Breast epithelium (tissue), 4 donors: Measurements from ENCODE around the gene CHN1. TPM values are rescaled to one million over a fixed set of nuclear protein-coding genes. Genes with fewer than 3 reads are reported as not detected.

Experiments used
- DNase-seq, 2 donors: peaks; one replicate each; pipeline ENCODE4 v3.0.0-alpha.2; 2019; ENCODE audit warnings: low spot score in 2 of 2
- H3K27ac ChIP-seq, 2 donors: fragments of 200-600 bp; sonication (generic) in 1 of 2; one replicate each; pipeline ENCODE4 v1.5.1; 2016 to 2019; ENCODE audit warnings: mild to moderate bottlenecking in 1 of 2
- H3K27me3 ChIP-seq, 2 donors: fragments of 200-600 bp; sonication (generic) in 1 of 2; one replicate each; pipeline versions ENCODE4 v1.5.1 to v1.6.0; 2017 to 2019; ENCODE audit warnings: control low read depth in 1 of 2, mild to moderate bottlenecking in 1 of 2
- H3K36me3 ChIP-seq: fragments of 200-600 bp; one replicate; pipeline ENCODE4 v1.5.1; 2019
- H3K4me1 ChIP-seq, 2 donors: fragments of 200-600 bp; sonication (generic); one replicate each; pipeline ENCODE4 v1.5.1; 2016 to 2019; ENCODE audit warnings: control low read depth in 1 of 2
- H3K4me3 ChIP-seq, 3 donors: fragments of 200-600 bp; sonication (generic); 1 replicate in 2 of 3; 2 replicates in 1 of 3; pipeline ENCODE4 v1.5.1; 2016 to 2019; ENCODE audit warnings: mild to moderate bottlenecking in 3 of 3, moderate library complexity in 2 of 3
- H3K9me3 ChIP-seq, 2 donors: fragments of 200-600 bp; sonication (generic) in 1 of 2; one replicate each; pipeline ENCODE4 v1.5.1; 2016 to 2019; ENCODE audit warnings: control low read depth in 1 of 2
- POLR2A ChIP-seq: fragments of 450-650 bp; IDR thresholded peaks from one replicate; pipeline ENCODE4 v1.6.1; 2016; ENCODE audit warnings: antibody characterized with exemption, mild to moderate bottlenecking, moderate library complexity
- POLR2AphosphoS5 ChIP-seq, 3 donors: sonication (generic); formaldehyde crosslinking; IDR thresholded peaks; one replicate each; pipeline ENCODE4 v1.6.1; 2017; ENCODE audit warnings: antibody characterized with exemption in 3 of 3
- intact Hi-C: fragments of 100-400 bp; cut with DNase I; formaldehyde crosslinking; loops from one replicate; pipeline ENCODE4 v1.15.1; 2023; ENCODE audit warnings: low total_unique reads
- total RNA-seq, 3 donors: library from RNA; depleted of rRNA; stranded (reverse); fragments of >200 nt; gene quantifications; one replicate each; pipeline ENCODE4 v1.1.0, GENCODE V29; 2016
- TF ChIP-seq, protein P1 (sequence below), 3 donors: fragments of 450-650 bp; IDR thresholded peaks; one replicate each; pipeline ENCODE4 v1.5.1; 2016 to 2017; ENCODE audit warnings: antibody characterized with exemption in 3 of 3, mild to moderate bottlenecking in 3 of 3, moderate library complexity in 3 of 3

The CHN1 gene
- total RNA-seq, 3 donors from 2014 or later: 9.8 to 14.7 (median 13.4) TPM

- H3K27ac ChIP-seq: no peak overlapping the region
- no peaks in the 10 kb centered on the region for H3K4me1 ChIP-seq
- no peak for TF ChIP-seq POLR2A
- no peak for TF ChIP-seq POLR2AphosphoS5 (IDR thresholded peaks at IDR 0.05)
- TF ChIP-seq, protein P1, sequence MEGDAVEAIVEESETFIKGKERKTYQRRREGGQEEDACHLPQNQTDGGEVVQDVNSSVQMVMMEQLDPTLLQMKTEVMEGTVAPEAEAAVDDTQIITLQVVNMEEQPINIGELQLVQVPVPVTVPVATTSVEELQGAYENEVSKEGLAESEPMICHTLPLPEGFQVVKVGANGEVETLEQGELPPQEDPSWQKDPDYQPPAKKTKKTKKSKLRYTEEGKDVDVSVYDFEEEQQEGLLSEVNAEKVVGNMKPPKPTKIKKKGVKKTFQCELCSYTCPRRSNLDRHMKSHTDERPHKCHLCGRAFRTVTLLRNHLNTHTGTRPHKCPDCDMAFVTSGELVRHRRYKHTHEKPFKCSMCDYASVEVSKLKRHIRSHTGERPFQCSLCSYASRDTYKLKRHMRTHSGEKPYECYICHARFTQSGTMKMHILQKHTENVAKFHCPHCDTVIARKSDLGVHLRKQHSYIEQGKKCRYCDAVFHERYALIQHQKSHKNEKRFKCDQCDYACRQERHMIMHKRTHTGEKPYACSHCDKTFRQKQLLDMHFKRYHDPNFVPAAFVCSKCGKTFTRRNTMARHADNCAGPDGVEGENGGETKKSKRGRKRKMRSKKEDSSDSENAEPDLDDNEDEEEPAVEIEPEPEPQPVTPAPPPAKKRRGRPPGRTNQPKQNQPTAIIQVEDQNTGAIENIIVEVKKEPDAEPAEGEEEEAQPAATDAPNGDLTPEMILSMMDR (IDR thresholded peaks at IDR 0.05): no peak
- no peak overlapping the region for H3K4me3 ChIP-seq
- intact Hi-C loops: no loop called here
- H3K27me3 ChIP-seq: no peaks in the 10 kb centered on the region
- H3K9me3 ChIP-seq: no peaks in the 10 kb centered on the region
- DNase-seq: no peak
- no peaks in the 10 kb centered on the region for H3K36me3 ChIP-seq
Observed at GRCh38 chr2:174929786-174930185, 75.4 kb downstream of the CHN1 start.

DNA sequence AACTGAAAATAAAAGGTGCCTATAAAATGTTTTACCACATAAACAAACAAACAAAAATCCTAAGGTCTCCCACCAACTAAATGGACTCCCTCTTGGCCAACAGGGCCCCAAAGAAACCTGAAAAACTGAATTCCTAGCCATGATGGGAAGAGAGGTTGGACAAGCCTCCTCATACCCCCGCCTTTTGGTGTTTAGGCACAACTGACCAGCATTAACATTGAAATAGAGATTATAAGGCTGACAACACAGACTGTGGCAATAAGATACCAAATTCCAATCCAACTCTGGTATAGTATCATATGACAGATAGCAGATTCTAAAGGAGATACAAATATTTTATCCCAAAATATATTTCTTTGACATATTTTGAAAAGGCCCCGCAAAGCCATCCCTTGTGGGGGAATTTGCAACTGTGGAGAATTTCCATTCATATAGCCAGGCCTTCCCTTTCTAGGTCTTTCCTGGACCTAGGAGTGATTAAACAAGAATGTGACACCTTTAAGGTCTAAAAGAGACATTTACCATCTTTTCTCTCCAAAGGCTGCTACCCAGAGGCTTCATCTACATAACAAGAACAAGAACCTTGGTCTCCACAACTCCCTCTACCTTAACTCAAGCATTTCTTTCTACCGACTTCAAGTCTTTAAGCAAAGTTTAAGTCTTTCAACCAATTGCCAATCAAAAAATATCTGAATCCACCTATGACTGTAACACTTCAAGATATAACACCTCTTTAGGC is 80.0 kb downstream of the CHN1 start:
- H3K36me3 ChIP-seq: no peaks in the 10 kb centered on the region
- intact Hi-C loops: no loop called here
- H3K4me1 ChIP-seq: no peaks in the 10 kb centered on the region
- H3K9me3 ChIP-seq: no peaks in the 10 kb centered on the region
- H3K4me3 ChIP-seq: no peak overlapping the region
- no peak overlapping the region for H3K27ac ChIP-seq
- H3K27me3 ChIP-seq: no peaks in the 10 kb centered on the region
- DNase-seq: no peak
- TF ChIP-seq POLR2AphosphoS5 (IDR thresholded peaks at IDR 0.05) (no peak), POLR2A (no peak)
- TF ChIP-seq, protein P1 (IDR thresholded peaks at IDR 0.05): no peak

GRCh38 chr2:174924061-174924693 is 81.0 kb downstream of the CHN1 start:
- intact Hi-C loops: no loop called here
- H3K36me3 ChIP-seq: no peaks in the 10 kb centered on the region
- H3K9me3 ChIP-seq: no peaks in the 10 kb centered on the region
- no peak overlapping the region for H3K27ac ChIP-seq
- no peaks in the 10 kb centered on the region for H3K27me3 ChIP-seq
- no peak overlapping the region for H3K4me3 ChIP-seq
- TF ChIP-seq, protein P1 (IDR thresholded peaks at IDR 0.05): no peak
- no peak for TF ChIP-seq POLR2A
- TF ChIP-seq POLR2AphosphoS5 (IDR thresholded peaks at IDR 0.05): no peak
- DNase-seq: no peak
- no peaks in the 10 kb centered on the region for H3K4me1 ChIP-seq

DNA sequence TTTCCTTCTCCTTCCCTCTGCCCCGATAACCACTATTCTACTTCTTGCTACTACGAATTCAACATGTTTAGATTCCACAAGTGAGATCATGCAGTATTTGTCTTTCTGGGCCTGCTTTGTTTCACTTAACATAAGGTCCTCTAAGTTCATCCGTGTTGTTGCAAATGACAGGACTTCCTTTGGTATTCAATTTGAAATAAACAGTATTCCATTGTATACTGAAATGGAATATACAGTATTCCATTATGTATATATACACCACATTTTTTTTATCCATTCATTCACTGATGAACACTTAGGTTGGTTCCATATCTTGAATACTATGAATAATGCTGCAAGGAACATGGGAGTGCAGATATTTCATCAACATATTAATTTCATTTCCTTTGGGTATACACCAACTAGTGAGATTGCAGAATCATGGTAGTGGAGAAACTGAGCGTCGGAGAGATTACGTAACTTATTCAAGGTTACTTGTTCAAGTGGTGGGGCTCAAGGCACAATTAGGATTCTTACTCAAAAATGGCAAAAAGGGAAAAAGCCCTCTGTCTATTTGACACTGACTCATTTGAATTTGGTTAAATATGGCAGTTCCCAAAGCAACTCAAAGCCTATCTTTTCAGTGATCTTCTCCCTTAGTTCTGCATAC is 85.1 kb downstream of the CHN1 start:
- no peak for DNase-seq
- H3K4me3 ChIP-seq: no peak overlapping the region
- H3K27me3 ChIP-seq: no peaks in the 10 kb centered on the region
- TF ChIP-seq POLR2AphosphoS5 (IDR thresholded peaks at IDR 0.05) (no peak), POLR2A (no peak)
- TF ChIP-seq, protein P1 (IDR thresholded peaks at IDR 0.05): no peak
- H3K4me1 ChIP-seq: no peaks in the 10 kb centered on the region
- intact Hi-C loops: no loop called here
- no peaks in the 10 kb centered on the region for H3K36me3 ChIP-seq
- no peak overlapping the region for H3K27ac ChIP-seq
- no peaks in the 10 kb centered on the region for H3K9me3 ChIP-seq
